Astrocyte (in vitro differentiated cells and primary cell): ENCODE data around the gene KRTAP9-3.
"Not testable (repeated sequence)": the region's sequence is repeated elsewhere in the genome, so short reads cannot be mapped to it uniquely, and the experiment has no call there.

Experiments used
- EZH2 ChIP-seq: IDR thresholded peaks from 2 replicates; pipeline ENCODE4 v1.6.1; 2012; ENCODE audit warnings: mild to moderate bottlenecking, low read length, inconsistent platforms; ENCODE audit not compliant: insufficient read depth
- TF ChIP-seq, protein P1 (sequence below): IDR thresholded peaks from 2 replicates; pipeline ENCODE4 v1.5.1; 2011; ENCODE audit warnings: low read depth, mild to moderate bottlenecking, inconsistent platforms, low read length, moderate library complexity; ENCODE audit not compliant: insufficient read depth

- TF ChIP-seq, protein P1, sequence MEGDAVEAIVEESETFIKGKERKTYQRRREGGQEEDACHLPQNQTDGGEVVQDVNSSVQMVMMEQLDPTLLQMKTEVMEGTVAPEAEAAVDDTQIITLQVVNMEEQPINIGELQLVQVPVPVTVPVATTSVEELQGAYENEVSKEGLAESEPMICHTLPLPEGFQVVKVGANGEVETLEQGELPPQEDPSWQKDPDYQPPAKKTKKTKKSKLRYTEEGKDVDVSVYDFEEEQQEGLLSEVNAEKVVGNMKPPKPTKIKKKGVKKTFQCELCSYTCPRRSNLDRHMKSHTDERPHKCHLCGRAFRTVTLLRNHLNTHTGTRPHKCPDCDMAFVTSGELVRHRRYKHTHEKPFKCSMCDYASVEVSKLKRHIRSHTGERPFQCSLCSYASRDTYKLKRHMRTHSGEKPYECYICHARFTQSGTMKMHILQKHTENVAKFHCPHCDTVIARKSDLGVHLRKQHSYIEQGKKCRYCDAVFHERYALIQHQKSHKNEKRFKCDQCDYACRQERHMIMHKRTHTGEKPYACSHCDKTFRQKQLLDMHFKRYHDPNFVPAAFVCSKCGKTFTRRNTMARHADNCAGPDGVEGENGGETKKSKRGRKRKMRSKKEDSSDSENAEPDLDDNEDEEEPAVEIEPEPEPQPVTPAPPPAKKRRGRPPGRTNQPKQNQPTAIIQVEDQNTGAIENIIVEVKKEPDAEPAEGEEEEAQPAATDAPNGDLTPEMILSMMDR: not testable (repeated sequence)
- TF ChIP-seq EZH2: not testable (repeated sequence)
Measured at GRCh38 chr17:41237949-41238437, 5.7 kb downstream of the KRTAP9-3 start, which contains the start of gene KRTAP9-8.
